GM12878 (cell line): ENCODE measurements around the gene RIPK4. TPM values are rescaled to one million over a fixed set of nuclear protein-coding genes. Genes with fewer than 3 reads are reported as not detected.

ENCODE experiments used
- ATAC-seq: fragments of 200-7000 bp; cut with Tn5 transposase; 3 replicates; pipeline ENCODE4 v1.9.1; 2020; ENCODE audit warnings: mild to moderate bottlenecking, moderate library complexity
- BruUV-seq: library from RNA; stranded (reverse); fragments of 400-500 nt; replicated peaks from 2 replicates; lab custom pipeline; 2021; lab: Mats Ljungman, UMichigan
- CTCF ChIA-PET: fragments of 300-600 bp; sonication (Branson Sonifier 250); formaldehyde crosslinking; extraction: SDS; loops from one replicate; lab custom pipeline; 2021; ENCODE audit warnings: inconsistent platforms; lab: Yijun Ruan, JAX
- POLR2A ChIA-PET: fragments of 350-600 bp; formaldehyde crosslinking; extraction: SDS; loops from one replicate; lab custom pipeline; 2021; ENCODE audit warnings: inconsistent platforms; lab: Charles Lee
- RAD21 ChIA-PET: fragments of 300-600 bp; sonication (Branson Sonifier 250); formaldehyde crosslinking; loops from one replicate; lab custom pipeline; 2023; ENCODE audit warnings: antibody characterized with exemption; ENCODE audit not compliant: unreplicated experiment; lab: Charles Lee
- SMC1A ChIA-PET: fragments of 300-600 bp; sonication (Branson Sonifier 250); formaldehyde crosslinking; loops from one replicate; lab custom pipeline; 2023; ENCODE audit not compliant: unreplicated experiment, uncharacterized antibody; lab: Charles Lee
- DNase-seq: peaks from one replicate; pipeline ENCODE4 v3.0.0-alpha.2; 2011; ENCODE audit warnings: low read depth, low spot score
- FAIRE-seq: peaks from 3 replicates; lab custom pipeline; 2011; peaks lifted over from hg19 to GRCh38; lab: Jason Lieb, UNC
- H2AFZ ChIP-seq: 2 replicates; pipeline ENCODE4 v1.6.0; 2011; ENCODE audit warnings: low read depth, low read length, control low read depth; ENCODE audit not compliant: control insufficient read depth
- H3K27ac ChIP-seq: 2 replicates; pipeline ENCODE4 v1.5.1; 2011; ENCODE audit warnings: control low read depth; ENCODE audit not compliant: control insufficient read depth, insufficient read depth
- H3K27me3 ChIP-seq, 2 experiments: replicated peaks in 1 of 2; 2 replicates each; pipeline versions ENCODE4 v1.6.0 to v1.6.1; 2011; ENCODE audit warnings: low read length in 1 of 2; ENCODE audit not compliant: control insufficient read depth in 2 of 2, insufficient read depth in 2 of 2
- H3K36me3 ChIP-seq, 2 experiments: 2 replicates each; pipeline ENCODE4 v1.5.1; 2011; ENCODE audit warnings: low read length in 1 of 2; ENCODE audit not compliant: control insufficient read depth in 2 of 2, insufficient read depth in 2 of 2
- H3K4me1 ChIP-seq: 2 replicates; pipeline ENCODE4 v1.6.1; 2011; ENCODE audit warnings: mild to moderate bottlenecking, low read length, moderate library complexity, mixed read lengths; ENCODE audit not compliant: control insufficient read depth, insufficient read depth
- H3K4me2 ChIP-seq: 2 replicates; pipeline ENCODE4 v1.6.0; 2011; ENCODE audit warnings: control low read depth; ENCODE audit not compliant: control insufficient read depth, insufficient read depth
- H3K4me3 ChIP-seq: fragments of 200-600 bp; sonication (generic); 2 replicates; pipeline ENCODE4 v1.5.1; 2016
- H3K79me2 ChIP-seq: 2 replicates; pipeline ENCODE4 v1.6.0; 2011; ENCODE audit warnings: low read length; ENCODE audit not compliant: control insufficient read depth, insufficient read depth
- H3K9ac ChIP-seq: 2 replicates; pipeline ENCODE4 v1.8.0; 2011; ENCODE audit warnings: low read length, control low read depth, mixed read lengths; ENCODE audit not compliant: control insufficient read depth, insufficient read depth
- H3K9me3 ChIP-seq: replicated peaks from 3 replicates; pipeline ENCODE4 v1.5.1; 2011; ENCODE audit warnings: mild to moderate bottlenecking, low read length; ENCODE audit not compliant: control insufficient read depth, insufficient read depth
- H4K20me1 ChIP-seq: 2 replicates; pipeline ENCODE4 v1.6.0; 2011; ENCODE audit not compliant: control insufficient read depth, insufficient read depth
- BCLAF1 ChIP-seq: fragments of 450-650 bp; IDR thresholded peaks from 2 replicates; pipeline ENCODE4 v1.6.1; 2017; ENCODE audit warnings: antibody characterized with exemption, mild to moderate bottlenecking, moderate library complexity
- BRCA1 ChIP-seq: IDR thresholded peaks from 2 replicates; pipeline ENCODE4 v1.6.1; 2011; ENCODE audit warnings: low read depth, low read length, improper control_type of control experiment
- ETV6 ChIP-seq, 2 experiments: fragments of 450-650 bp in 1 of 2; IDR thresholded peaks in 1 of 2; conservative IDR thresholded peaks in 1 of 2; 2 replicates each; pipeline ENCODE4 v1.6.1; 2014; ENCODE audit warnings: antibody characterized with exemption in 1 of 2, borderline replicate concordance in 1 of 2, low read depth in 1 of 2, mild to moderate bottlenecking in 1 of 2, moderate library complexity in 1 of 2
- IKZF1 ChIP-seq: fragments of 450-650 bp; conservative IDR thresholded peaks from 2 replicates; pipeline ENCODE4 v1.6.1; 2017; ENCODE audit warnings: antibody characterized with exemption, mild to moderate bottlenecking
- KDM1A ChIP-seq: fragments of 200-600 bp; sonication (generic); IDR thresholded peaks from 2 replicates; pipeline ENCODE4 v1.6.1; 2016; ENCODE audit warnings: borderline replicate concordance
- MTA2 ChIP-seq: fragments of 450-650 bp; IDR thresholded peaks from 2 replicates; pipeline ENCODE4 v1.6.1; 2016; ENCODE audit warnings: low read depth, mild to moderate bottlenecking, moderate library complexity
- MTA3 ChIP-seq: IDR thresholded peaks from 2 replicates; pipeline ENCODE4 v1.6.1; 2012; ENCODE audit warnings: low read length, inconsistent platforms, borderline replicate concordance
- NR2C2 ChIP-seq: IDR thresholded peaks from 2 replicates; pipeline ENCODE4 v1.6.1; 2011; ENCODE audit warnings: borderline replicate concordance, low read depth; ENCODE audit not compliant: control insufficient read depth, insufficient read length
- PKNOX1 ChIP-seq: fragments of 450-650 bp; IDR thresholded peaks from 2 replicates; pipeline ENCODE4 v1.6.1; 2016; ENCODE audit warnings: mild to moderate bottlenecking
- USF2 ChIP-seq: IDR thresholded peaks from 2 replicates; pipeline ENCODE4 v1.6.1; 2011; ENCODE audit warnings: low read depth, low read length, improper control_type of control experiment, borderline replicate concordance
- ZZZ3 ChIP-seq: IDR thresholded peaks from 2 replicates; pipeline ENCODE4 v1.6.1; 2011; ENCODE audit warnings: low read depth; ENCODE audit not compliant: control insufficient read depth, insufficient read length
- WGBS: methylation state at CpG from one replicate; pipeline ENCODE4 v1.1.6; 2016; ENCODE audit warnings: low lambda C conversion rate; ENCODE audit not compliant: insufficient replicate concordance, insufficient coverage; ENCODE audit errors: missing lambda C conversion rate; 5-methylcytosine and 5-hydroxymethylcytosine counted together
- in situ Hi-C: fragments of 300-500 bp; cut with MboI; formaldehyde crosslinking; loops from 9 replicates; pipeline ENCODE4 v1.14.3; 2018; ENCODE audit warnings: mixed read lengths
- intact Hi-C: fragments of 100-400 bp; cut with micrococcal nuclease; formaldehyde crosslinking; loops from one replicate; pipeline ENCODE4 v1.14.2; 2022; ENCODE audit not compliant: unreplicated experiment
- polyA plus RNA-seq, 11 experiments: library from polyadenylated mRNA; depleted of rRNA in 4 of 11; unstranded in 6 of 11; stranded (reverse) in 5 of 11; fragments of >200 nt; fragmentation: Nextera tagmentation in 4 of 11; fragmentation: Illumina TruSeq in 1 of 11; extraction: Ambion mirVana in 4 of 11; extraction: Trizol in 1 of 11; gene quantifications; 1 replicate in 1 of 11; 2 replicates in 10 of 11; pipeline versions ENCODE4 v1.2.1 to v1.2.3, GENCODE V29; 2011 to 2016; ENCODE audit warnings: inconsistent platforms in 2 of 11, missing spikeins in 2 of 11, low read depth in 1 of 11
- total RNA-seq, 4 experiments: library from RNA; depleted of rRNA in 3 of 4; stranded (reverse); fragments of >200 nt in 3 of 4; fragmentation: Illumina TruSeq in 1 of 4; extraction: Trizol in 1 of 4; gene quantifications; 2 replicates each; pipeline versions ENCODE4 v1.2.1 to v1.2.3, GENCODE V29; 2013 to 2021

The RIPK4 gene
- total and polyA plus RNA-seq, 10 of the 15 experiments (the other 5 are each of a cell fraction or from before 2014, with no cell fraction given): 0.05 TPM; not detected in 9

GRCh38 chr21:41739936-41740335 is 26.9 kb downstream of the RIPK4 start:
- Histone ChIP-seq H3K27me3 (no peaks in the 10 kb centered on the region), H2AFZ (no peak overlapping the region), H3K4me2 (no peak overlapping the region), H3K4me3 (no peak overlapping the region), H3K9ac (no peak overlapping the region), H3K36me3 (no peaks in the 10 kb centered on the region), H3K27ac (no peak overlapping the region), H3K79me2 (no peaks in the 10 kb centered on the region), H3K9me3 (no peaks in the 10 kb centered on the region; the same call in 2 of the 3 replicates), H3K4me1 (no peaks in the 10 kb centered on the region), H4K20me1 (no peaks in the 10 kb centered on the region)
- no peak for TF ChIP-seq USF2
- no TSS peak for BruUV-seq
- DNase-seq (no peak), FAIRE-seq (no peak), ATAC-seq (no peak)
- CTCF ChIA-PET: interaction anchor here (1.6 kb wide), 1 partner anchor 16 kb away, joined by 3 read pairs; no protein-coding TSS in a partner anchor
- SMC1A ChIA-PET: no interaction called here
- 21% methylated on average over 9 of the region's 9 CpGs for WGBS
- RAD21 ChIA-PET: no interaction called here
- POLR2A ChIA-PET: no interaction called here
- in situ Hi-C loops: no loop called here
- intact Hi-C loops: no loop called here

- no peaks in the 10 kb centered on the region for H4K20me1 ChIP-seq
- ATAC-seq (no peak), FAIRE-seq (no peak), DNase-seq (no peak)
- ChIA-PET CTCF (interaction anchor here (0.7 to 1.6 kb wide), 2 partner anchors 8 to 17 kb away, joined by 3 read pairs; no protein-coding TSS in a partner anchor), RAD21 (no interaction called here), POLR2A (no interaction called here), SMC1A (interaction anchor here (1.2 kb wide), 1 partner anchor 42 kb away, joined by 3 read pairs; no protein-coding TSS in a partner anchor)
- no peak overlapping the region for H3K4me3 ChIP-seq
- H3K36me3 ChIP-seq: no peaks in the 10 kb centered on the region
- no peak overlapping the region for H3K27ac ChIP-seq
- BruUV-seq: no TSS peak
- H2AFZ ChIP-seq: no peak overlapping the region
- no peaks in the 10 kb centered on the region for H3K4me1 ChIP-seq
- 34% methylated on average over 12 of the region's 12 CpGs for WGBS
- no peak overlapping the region for H3K9ac ChIP-seq
- intact Hi-C loops (no loop called here), in situ Hi-C loops (no loop called here)
- no peak overlapping the region for H3K4me2 ChIP-seq
- H3K9me3 ChIP-seq: no peaks in the 10 kb centered on the region; the same call in 2 of the 3 replicates
- H3K79me2 ChIP-seq: no peaks in the 10 kb centered on the region
- no peaks in the 10 kb centered on the region for H3K27me3 ChIP-seq
- no peak for TF ChIP-seq BCLAF1
- TF ChIP-seq KDM1A: no peak
- TF ChIP-seq MTA3: no peak
- no peak for TF ChIP-seq NR2C2
- TF ChIP-seq PKNOX1: no peak
- TF ChIP-seq BRCA1: no peak
- TF ChIP-seq ZZZ3: no peak
- TF ChIP-seq ETV6 (conservative IDR thresholded peaks at IDR 0.05 in 1 of 2, IDR thresholded peaks at IDR 0.05 in 1 of 2; ENCODE audit: borderline replicate concordance in 1 of 2, low read depth in 1 of 2): no peak
- no peak for TF ChIP-seq MTA2
- TF ChIP-seq IKZF1: no peak
Measured at GRCh38 chr21:41739011-41739410, 27.8 kb downstream of the RIPK4 start.
